SKM-1 (cell line): ENCODE results near the gene TUBB4A.
"Not testable (repeated sequence)": the region's sequence is repeated elsewhere in the genome, so short reads cannot be mapped to it uniquely, and the experiment has no call there.

Experiments used
- DNase-seq: peaks from one replicate; lab custom pipeline; 2025; ENCODE audit not compliant: unreplicated experiment; lab: John Stamatoyannopoulos, UW

The TUBB4A gene

GRCh38 chr19:6527893-6528543, 25.9 kb upstream of the TUBB4A start:
- DNase-seq: no peak

- no peak for DNase-seq
Measured at GRCh38 chr19:6524311-6524710, 22.2 kb upstream of the TUBB4A start.

- DNase-seq: no peak
Measured at GRCh38 chr19:6522712-6523111, 20.6 kb upstream of the TUBB4A start.

- DNase-seq: no peak
Measured at GRCh38 chr19:6521718-6522646, 19.9 kb upstream of the TUBB4A start.

GRCh38 chr19:6519289-6519688, 17.2 kb upstream of the TUBB4A start:
- DNase-seq: no peak

- DNase-seq: no peak
Measured at GRCh38 chr19:6518145-6518911, 16.2 kb upstream of the TUBB4A start.

GRCh38 chr19:6516659-6517291, 14.7 kb upstream of the TUBB4A start:
- peak; percentile 82 for DNase-seq

GRCh38 chr19:6516018-6516658, 14.0 kb upstream of the TUBB4A start:
- peak; percentile 98 for DNase-seq

GRCh38 chr19:6514926-6515544, 12.9 kb upstream of the TUBB4A start:
- DNase-seq: no peak

- DNase-seq: no peak
Measured at GRCh38 chr19:6514089-6514488, 12.0 kb upstream of the TUBB4A start.

GRCh38 chr19:6510618-6511017, 8.5 kb upstream of the TUBB4A start:
- DNase-seq: no peak

- DNase-seq: no peak
Measured at GRCh38 chr19:6509118-6509971, 7.2 kb upstream of the TUBB4A start.

- not testable (repeated sequence) for DNase-seq
Measured at GRCh38 chr19:6508028-6508771, 6.1 kb upstream of the TUBB4A start.

GRCh38 chr19:6503407-6504201, 1.5 kb upstream of the TUBB4A start:
- DNase-seq: no peak

- no peak for DNase-seq
Measured at GRCh38 chr19:6500837-6501739, 1.0 kb downstream of the TUBB4A start.

- DNase-seq: no peak
Measured at GRCh38 chr19:6499052-6499790, 2.9 kb downstream of the TUBB4A start.
